Measurements from ENCODE around the gene ADAMTS1.

Gene ADAMTS1

GRCh38 chr21:26806801-26807295 lies 38.4 kb downstream of the ADAMTS1 start:
- TF ChIP-seq CTCF (conservative IDR thresholded peaks at IDR 0.05; ENCODE audit: low read depth, low read length) = no peak
- DNase-seq (ENCODE audit: low read depth) = no peak
- H3K4me3 ChIP-seq (ENCODE audit: low read length) = no peak overlapping the region

GRCh38 chr21:26804895-26805609 lies 40.2 kb downstream of the ADAMTS1 start:
- H3K4me3 ChIP-seq (ENCODE audit: low read length) = no peak overlapping the region
- no peak for TF ChIP-seq CTCF (conservative IDR thresholded peaks at IDR 0.05; ENCODE audit: low read depth, low read length)
- no peak for DNase-seq (ENCODE audit: low read depth)

GRCh38 chr21:26801498-26801897 lies 43.7 kb downstream of the ADAMTS1 start:
- TF ChIP-seq CTCF (conservative IDR thresholded peaks at IDR 0.05; ENCODE audit: low read depth, low read length) = no peak
- DNase-seq (ENCODE audit: low read depth) = no peak
- H3K4me3 ChIP-seq (ENCODE audit: low read length) = no peak overlapping the region

GRCh38 chr21:26800970-26801431 lies 44.2 kb downstream of the ADAMTS1 start:
- DNase-seq (ENCODE audit: low read depth) = no peak
- no peak for TF ChIP-seq CTCF (conservative IDR thresholded peaks at IDR 0.05; ENCODE audit: low read depth, low read length)
- H3K4me3 ChIP-seq (ENCODE audit: low read length) = no peak overlapping the region

GRCh38 chr21:26800455-26800854 lies 44.8 kb downstream of the ADAMTS1 start:
- TF ChIP-seq CTCF (conservative IDR thresholded peaks at IDR 0.05; ENCODE audit: low read depth, low read length) = no peak
- no peak for DNase-seq (ENCODE audit: low read depth)
- H3K4me3 ChIP-seq (ENCODE audit: low read length) = no peak overlapping the region

- no peak for DNase-seq (ENCODE audit: low read depth)
- no peak overlapping the region for H3K4me3 ChIP-seq (ENCODE audit: low read length)
- TF ChIP-seq CTCF (conservative IDR thresholded peaks at IDR 0.05; ENCODE audit: low read depth, low read length) = no peak
Measured at GRCh38 chr21:26800001-26800400, 45.2 kb downstream of the ADAMTS1 start.

All from retinal pigment epithelial cell (primary cell).